Measurements from ENCODE around the gene AAGAB. TPM values are rescaled to one million over a fixed set of nuclear protein-coding genes. Genes with fewer than 3 reads are reported as not detected.
A peak's percentile ranks its signal among the peaks of the same experiment; 100 is the strongest.

Gene AAGAB
- total RNA-seq, 4 donors from 2014 or later = 29.4 to 39.2 (median 30.9) TPM

DNA sequence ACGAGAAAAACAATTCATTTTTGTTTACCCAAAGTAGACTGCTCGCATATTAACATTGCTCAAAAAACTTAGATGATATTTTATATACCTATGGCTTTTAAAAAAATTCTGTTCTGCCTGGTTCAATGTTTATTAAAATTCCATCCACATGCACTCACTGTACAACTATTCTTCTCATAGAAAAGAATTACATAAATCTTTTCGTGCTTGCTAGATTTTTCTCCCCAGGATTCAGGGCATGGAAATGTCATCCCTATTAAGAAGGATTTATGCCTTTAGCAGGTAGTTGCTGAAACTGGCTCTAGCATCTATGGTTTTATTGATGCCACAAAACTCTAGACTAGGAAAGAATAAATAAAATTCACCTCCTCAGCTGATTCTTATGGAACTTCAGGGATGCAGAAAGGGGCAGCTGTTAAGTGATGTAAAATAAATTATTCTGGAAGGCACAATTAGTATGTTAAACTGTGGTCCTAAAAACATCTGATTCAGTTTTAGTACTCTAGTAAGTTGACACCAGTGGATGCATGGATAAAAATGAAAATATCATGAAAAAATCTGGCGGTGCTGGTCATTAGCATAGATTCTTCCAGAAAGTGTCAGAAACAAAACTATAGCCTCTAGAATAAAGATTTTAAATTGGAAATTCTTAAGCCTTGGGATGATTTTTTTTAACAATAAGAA, 41.6 kb downstream of the AAGAB start:
- no peak for ATAC-seq
- TF ChIP-seq, protein P1, sequence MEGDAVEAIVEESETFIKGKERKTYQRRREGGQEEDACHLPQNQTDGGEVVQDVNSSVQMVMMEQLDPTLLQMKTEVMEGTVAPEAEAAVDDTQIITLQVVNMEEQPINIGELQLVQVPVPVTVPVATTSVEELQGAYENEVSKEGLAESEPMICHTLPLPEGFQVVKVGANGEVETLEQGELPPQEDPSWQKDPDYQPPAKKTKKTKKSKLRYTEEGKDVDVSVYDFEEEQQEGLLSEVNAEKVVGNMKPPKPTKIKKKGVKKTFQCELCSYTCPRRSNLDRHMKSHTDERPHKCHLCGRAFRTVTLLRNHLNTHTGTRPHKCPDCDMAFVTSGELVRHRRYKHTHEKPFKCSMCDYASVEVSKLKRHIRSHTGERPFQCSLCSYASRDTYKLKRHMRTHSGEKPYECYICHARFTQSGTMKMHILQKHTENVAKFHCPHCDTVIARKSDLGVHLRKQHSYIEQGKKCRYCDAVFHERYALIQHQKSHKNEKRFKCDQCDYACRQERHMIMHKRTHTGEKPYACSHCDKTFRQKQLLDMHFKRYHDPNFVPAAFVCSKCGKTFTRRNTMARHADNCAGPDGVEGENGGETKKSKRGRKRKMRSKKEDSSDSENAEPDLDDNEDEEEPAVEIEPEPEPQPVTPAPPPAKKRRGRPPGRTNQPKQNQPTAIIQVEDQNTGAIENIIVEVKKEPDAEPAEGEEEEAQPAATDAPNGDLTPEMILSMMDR (IDR thresholded peaks at IDR 0.05 in 4 of 5, conservative IDR thresholded peaks at IDR 0.05 in 1 of 5) = no peak
- no peak for TF ChIP-seq POLR2A (IDR thresholded peaks at IDR 0.05)
- Histone ChIP-seq H3K27ac (no peak overlapping the region), H3K27me3 (no peaks in the 10 kb centered on the region), H3K4me1 (peaks cover 8 to 14% of the 10 kb centered on the region in 2 donors), H3K36me3 (no peaks in the 10 kb centered on the region), H3K4me3 (no peak overlapping the region), H3K9me3 (no peaks in the 10 kb centered on the region)
- in situ Hi-C loops (cut with MboI; ENCODE audit: low sequenced_read_pairs in 4 of 4) = no loop called here
- DNase-seq = no peak
- intact Hi-C loops (cut with DNase I; ENCODE audit: low total_unique reads) = no loop called here

DNA sequence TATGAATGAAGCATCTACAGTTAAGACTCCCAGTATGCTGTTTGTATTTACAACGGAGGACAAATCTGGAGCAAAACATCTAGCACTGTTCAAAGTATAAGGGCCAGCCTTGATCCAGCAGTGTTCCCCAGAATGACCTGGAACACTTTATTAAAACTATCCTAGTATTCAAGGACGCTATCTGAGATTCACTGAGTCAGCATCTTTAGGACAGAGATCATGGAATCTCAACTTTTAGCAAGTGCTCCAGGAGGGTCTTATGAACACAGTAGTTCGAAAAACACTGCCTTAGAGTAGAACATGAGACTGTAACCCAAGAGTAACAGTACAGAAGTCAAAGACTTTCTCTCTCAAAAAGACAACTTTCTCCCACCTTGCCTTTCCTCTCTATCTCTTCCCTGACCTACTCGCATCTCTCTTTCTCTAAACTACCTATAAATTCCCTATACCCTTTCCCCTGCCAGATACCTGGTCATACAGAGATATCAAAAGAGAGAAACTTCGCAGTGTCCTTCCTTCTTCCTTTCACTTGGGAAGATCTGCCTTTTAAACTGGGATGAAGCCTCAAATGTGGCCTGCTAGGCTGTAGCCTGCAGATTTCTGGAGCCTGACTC, 43.8 kb downstream of the AAGAB start:
- H3K4me1 ChIP-seq = peaks cover 8 to 27% of the 10 kb centered on the region in 2 donors
- intact Hi-C loops (cut with DNase I; ENCODE audit: low total_unique reads) (no loop called here), in situ Hi-C loops (cut with MboI; ENCODE audit: low sequenced_read_pairs in 4 of 4) (no loop called here)
- no peak overlapping the region for H3K4me3 ChIP-seq
- no peaks in the 10 kb centered on the region for H3K36me3 ChIP-seq
- H3K27me3 ChIP-seq = no peaks in the 10 kb centered on the region
- H3K27ac ChIP-seq = no peak overlapping the region
- no peak for TF ChIP-seq POLR2A (IDR thresholded peaks at IDR 0.05)
- TF ChIP-seq, protein P1 (IDR thresholded peaks at IDR 0.05 in 4 of 5, conservative IDR thresholded peaks at IDR 0.05 in 1 of 5) = no peak
- no peak for DNase-seq
- ATAC-seq = no peak
- no peaks in the 10 kb centered on the region for H3K9me3 ChIP-seq

GRCh38 chr15:67208396-67208795, 46.1 kb downstream of the AAGAB start:
- peaks cover 30 to 47% of the 10 kb centered on the region in 2 donors for H3K4me1 ChIP-seq
- DNase-seq (no peak), ATAC-seq (no peak)
- in situ Hi-C loops (cut with MboI; ENCODE audit: low sequenced_read_pairs in 4 of 4) = no loop called here
- TF ChIP-seq, protein P1 (IDR thresholded peaks at IDR 0.05 in 4 of 5, conservative IDR thresholded peaks at IDR 0.05 in 1 of 5) = no peak
- no peak for TF ChIP-seq POLR2A (IDR thresholded peaks at IDR 0.05)
- no peaks in the 10 kb centered on the region for H3K36me3 ChIP-seq
- H3K9me3 ChIP-seq = no peaks in the 10 kb centered on the region
- no peaks in the 10 kb centered on the region for H3K27me3 ChIP-seq
- peak overlapping the region in 3 of 4 donors; percentile 17 to 48 (median 23) for H3K27ac ChIP-seq
- intact Hi-C loops (cut with DNase I; ENCODE audit: low total_unique reads) = loop anchor here (5.0 kb wide), 1 partner anchor 44 kb away; the partner anchor contains the start of genes AAGAB and IQCH
- H3K4me3 ChIP-seq = no peak overlapping the region

- Histone ChIP-seq H3K36me3 (no peaks in the 10 kb centered on the region), H3K27ac (peak overlapping the region in 3 of 4 donors; percentile 23 to 48 (median 36)), H3K9me3 (no peaks in the 10 kb centered on the region), H3K27me3 (no peaks in the 10 kb centered on the region), H3K4me1 (peaks cover 35 to 52% of the 10 kb centered on the region in 2 donors), H3K4me3 (no peak overlapping the region)
- in situ Hi-C loops (cut with MboI; ENCODE audit: low sequenced_read_pairs in 4 of 4) = no loop called here
- intact Hi-C loops (cut with DNase I; ENCODE audit: low total_unique reads) = loop anchor here (5.0 kb wide), 1 partner anchor 45 kb away; the partner anchor contains the start of genes AAGAB and IQCH
- TF ChIP-seq, protein P1 (IDR thresholded peaks at IDR 0.05 in 4 of 5, conservative IDR thresholded peaks at IDR 0.05 in 1 of 5) = no peak
- no peak for TF ChIP-seq POLR2A (IDR thresholded peaks at IDR 0.05)
- DNase-seq (no peak), ATAC-seq (no peak)
Measured at GRCh38 chr15:67207555-67208207, 46.8 kb downstream of the AAGAB start.
